Measurements from ENCODE around the gene OSTN.

The OSTN gene

DNA sequence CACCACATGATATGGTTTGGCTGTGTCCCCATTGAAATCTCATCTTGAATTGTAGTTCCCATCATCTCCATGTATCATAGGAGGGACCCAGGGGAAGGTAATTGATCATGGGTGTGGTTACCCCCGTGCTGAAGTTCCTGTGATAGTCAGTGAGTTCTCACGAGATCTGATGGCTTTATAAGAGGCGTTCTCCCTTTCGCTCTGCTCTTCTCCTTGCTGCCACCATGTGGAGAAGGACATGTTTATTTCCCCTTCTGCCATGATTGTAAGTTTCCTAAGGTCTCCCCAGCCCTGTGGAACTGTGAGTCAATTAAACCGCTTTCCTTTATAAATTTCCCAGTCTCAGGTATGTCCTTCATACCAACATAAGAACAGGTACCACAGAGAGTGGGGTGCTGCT lies 21.9 kb downstream of the OSTN start:
- no peaks in the 10 kb centered on the region for H3K27me3 ChIP-seq (replicated peaks; ENCODE audit: control insufficient read depth, insufficient read depth, low read length, poor library complexity, severe bottlenecking)
- no peaks in the 10 kb centered on the region for H3K36me3 ChIP-seq (ENCODE audit: control insufficient read depth, insufficient read depth, low read length)
- no peak overlapping the region for H3K4me3 ChIP-seq (ENCODE audit: insufficient read depth, low read depth, low read length, poor library complexity, severe bottlenecking)
- H3K4me1 ChIP-seq (ENCODE audit: control insufficient read depth, insufficient read depth, low read length, poor library complexity, severe bottlenecking): no peaks in the 10 kb centered on the region
- no peak for DNase-seq
- no peaks in the 10 kb centered on the region for H3K9me3 ChIP-seq (ENCODE audit: control insufficient read depth, low read length)
- H3K27ac ChIP-seq (ENCODE audit: insufficient read depth, low read length, poor library complexity, severe bottlenecking): no peak overlapping the region

DNA sequence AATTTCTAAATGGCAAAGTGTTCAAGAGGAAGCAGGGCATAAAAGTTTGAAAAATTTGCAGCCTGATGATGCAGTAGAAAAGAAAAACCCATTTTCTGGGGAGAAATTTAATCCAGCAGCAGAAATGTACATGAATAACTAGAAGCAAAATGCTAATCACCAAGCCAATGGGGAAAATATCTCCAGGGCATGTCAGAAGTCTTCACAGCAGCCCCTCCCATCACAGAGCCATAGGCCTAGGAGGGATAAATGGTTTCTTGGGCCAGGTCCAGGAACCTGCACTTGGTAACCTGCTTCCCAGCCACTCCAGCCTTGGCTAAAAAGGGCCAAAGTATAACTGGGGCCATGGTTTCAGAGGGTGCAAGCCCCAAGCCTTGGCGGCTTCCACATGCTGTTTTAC lies 22.6 kb downstream of the OSTN start:
- DNase-seq: no peak
- no peak overlapping the region for H3K4me3 ChIP-seq (ENCODE audit: insufficient read depth, low read depth, low read length, poor library complexity, severe bottlenecking)
- no peaks in the 10 kb centered on the region for H3K4me1 ChIP-seq (ENCODE audit: control insufficient read depth, insufficient read depth, low read length, poor library complexity, severe bottlenecking)
- H3K9me3 ChIP-seq (ENCODE audit: control insufficient read depth, low read length): no peaks in the 10 kb centered on the region
- H3K36me3 ChIP-seq (ENCODE audit: control insufficient read depth, insufficient read depth, low read length): no peaks in the 10 kb centered on the region
- no peaks in the 10 kb centered on the region for H3K27me3 ChIP-seq (replicated peaks; ENCODE audit: control insufficient read depth, insufficient read depth, low read length, poor library complexity, severe bottlenecking)
- H3K27ac ChIP-seq (ENCODE audit: insufficient read depth, low read length, poor library complexity, severe bottlenecking): no peak overlapping the region

DNA sequence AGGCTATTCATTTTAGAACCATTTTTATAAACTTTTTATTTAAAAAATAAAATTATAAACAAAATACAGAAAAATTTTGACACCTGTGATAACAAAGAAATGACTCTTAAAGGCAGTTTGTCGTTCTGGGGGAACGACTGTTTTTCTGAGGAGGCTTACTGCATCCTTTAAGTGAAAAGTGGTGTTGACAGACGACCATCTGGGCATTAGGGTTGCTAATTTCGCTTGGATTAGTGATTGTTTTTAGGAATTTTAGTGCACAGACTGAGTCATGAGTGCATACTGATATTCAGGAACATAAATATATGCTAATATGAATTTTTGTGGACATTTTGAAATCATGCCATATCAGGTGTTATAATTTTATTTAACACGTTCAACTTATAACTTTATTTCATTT lies 28.5 kb downstream of the OSTN start:
- DNase-seq: no peak
- no peaks in the 10 kb centered on the region for H3K4me1 ChIP-seq (ENCODE audit: control insufficient read depth, insufficient read depth, low read length, poor library complexity, severe bottlenecking)
- H3K27me3 ChIP-seq (replicated peaks; ENCODE audit: control insufficient read depth, insufficient read depth, low read length, poor library complexity, severe bottlenecking): no peaks in the 10 kb centered on the region
- no peaks in the 10 kb centered on the region for H3K9me3 ChIP-seq (ENCODE audit: control insufficient read depth, low read length)
- H3K27ac ChIP-seq (ENCODE audit: insufficient read depth, low read length, poor library complexity, severe bottlenecking): no peak overlapping the region
- no peak overlapping the region for H3K4me3 ChIP-seq (ENCODE audit: insufficient read depth, low read depth, low read length, poor library complexity, severe bottlenecking)
- H3K36me3 ChIP-seq (ENCODE audit: control insufficient read depth, insufficient read depth, low read length): no peaks in the 10 kb centered on the region

DNA sequence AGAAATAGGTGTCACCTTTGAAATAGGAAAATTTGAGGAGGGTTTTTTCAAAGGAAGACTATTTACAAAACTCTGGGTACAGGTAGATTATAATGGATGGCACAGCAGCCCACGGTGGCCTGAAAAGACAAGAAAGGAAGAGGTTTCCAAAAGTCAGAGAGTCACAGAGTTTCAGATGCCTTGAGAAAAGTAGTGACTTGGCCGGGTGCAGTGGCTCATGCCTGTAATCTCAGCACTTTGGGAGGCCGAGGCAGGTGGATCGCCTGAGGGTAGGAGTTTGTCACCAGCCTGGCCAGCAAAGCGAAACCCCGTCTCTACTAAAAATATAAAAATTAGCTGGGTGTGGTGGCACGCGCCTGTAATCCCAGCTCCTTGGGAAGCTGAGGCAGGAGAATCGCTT lies 35.2 kb downstream of the OSTN start:
- no peaks in the 10 kb centered on the region for H3K36me3 ChIP-seq (ENCODE audit: control insufficient read depth, insufficient read depth, low read length)
- no peaks in the 10 kb centered on the region for H3K4me1 ChIP-seq (ENCODE audit: control insufficient read depth, insufficient read depth, low read length, poor library complexity, severe bottlenecking)
- no peak for DNase-seq
- no peak overlapping the region for H3K4me3 ChIP-seq (ENCODE audit: insufficient read depth, low read depth, low read length, poor library complexity, severe bottlenecking)
- H3K27me3 ChIP-seq (replicated peaks; ENCODE audit: control insufficient read depth, insufficient read depth, low read length, poor library complexity, severe bottlenecking): no peaks in the 10 kb centered on the region
- no peaks in the 10 kb centered on the region for H3K9me3 ChIP-seq (ENCODE audit: control insufficient read depth, low read length)
- H3K27ac ChIP-seq (ENCODE audit: insufficient read depth, low read length, poor library complexity, severe bottlenecking): no peak overlapping the region

DNA sequence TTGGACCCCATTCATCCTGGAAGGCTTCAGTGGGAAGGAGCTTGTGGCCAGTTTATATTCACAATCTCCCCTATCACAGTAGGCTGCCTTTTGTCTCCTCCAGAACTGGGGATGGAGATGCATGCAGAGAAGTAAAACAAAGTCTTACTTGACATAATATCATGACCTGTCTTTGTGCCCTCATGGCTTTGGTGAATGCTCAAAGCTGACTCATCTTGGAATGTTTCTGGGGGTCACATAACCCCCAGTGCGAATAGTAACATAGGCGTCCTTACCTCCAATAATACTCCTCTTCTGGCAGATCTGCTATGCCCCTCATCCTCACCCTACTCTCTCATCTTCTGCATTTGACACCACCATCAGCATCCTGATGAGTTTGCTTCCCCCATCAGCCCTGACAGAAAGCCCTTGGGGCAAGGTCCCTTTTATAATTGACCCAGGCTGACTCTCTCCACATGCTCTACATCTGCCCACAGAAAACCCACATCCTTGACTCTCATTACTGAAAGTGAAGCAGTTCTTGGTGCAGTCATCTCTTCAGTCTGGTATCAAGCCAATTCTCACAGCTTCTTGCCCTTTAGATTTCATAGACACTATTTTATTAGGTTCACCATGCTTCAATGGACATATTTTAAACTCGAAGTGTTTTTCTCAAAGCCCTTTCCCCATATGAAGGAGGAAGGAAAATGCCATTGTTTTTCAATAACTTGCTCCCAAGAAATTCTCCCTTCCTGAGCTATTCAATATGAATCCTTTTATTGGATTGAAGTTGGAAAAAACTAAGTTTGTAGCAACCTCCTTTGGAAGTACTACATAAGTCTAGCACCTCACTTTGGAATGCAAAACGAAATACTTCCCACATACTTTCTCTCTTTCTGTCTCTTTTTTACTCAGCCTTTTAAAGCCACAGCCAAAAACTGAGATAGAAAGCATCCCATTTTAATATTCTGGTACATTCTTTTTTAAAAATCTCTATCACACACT lies 36.6 kb downstream of the OSTN start:
- H3K27ac ChIP-seq (ENCODE audit: insufficient read depth, low read length, poor library complexity, severe bottlenecking): no peak overlapping the region
- no peaks in the 10 kb centered on the region for H3K27me3 ChIP-seq (replicated peaks; ENCODE audit: control insufficient read depth, insufficient read depth, low read length, poor library complexity, severe bottlenecking)
- DNase-seq: no peak
- no peaks in the 10 kb centered on the region for H3K4me1 ChIP-seq (ENCODE audit: control insufficient read depth, insufficient read depth, low read length, poor library complexity, severe bottlenecking)
- no peak overlapping the region for H3K4me3 ChIP-seq (ENCODE audit: insufficient read depth, low read depth, low read length, poor library complexity, severe bottlenecking)
- H3K36me3 ChIP-seq (ENCODE audit: control insufficient read depth, insufficient read depth, low read length): no peaks in the 10 kb centered on the region
- H3K9me3 ChIP-seq (ENCODE audit: control insufficient read depth, low read length): no peaks in the 10 kb centered on the region

DNA sequence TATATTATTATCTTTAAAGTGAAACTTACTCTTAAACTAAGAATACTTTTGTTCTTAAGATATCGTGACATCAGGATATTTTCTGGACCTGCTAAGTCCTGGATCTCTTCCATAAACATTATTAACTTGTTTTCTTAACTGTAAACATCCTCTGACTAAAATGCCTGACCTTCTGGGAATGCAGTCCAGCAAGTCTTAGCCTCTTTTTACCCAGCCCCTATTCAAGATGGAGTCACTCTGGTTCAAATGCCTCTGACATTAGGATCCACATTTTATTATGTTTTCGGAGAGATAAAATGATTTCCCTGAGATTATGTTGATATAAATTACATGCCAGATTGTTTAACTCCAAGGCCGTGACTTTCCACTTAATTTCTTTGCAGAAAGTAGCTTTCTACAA lies 37.6 kb downstream of the OSTN start:
- no peaks in the 10 kb centered on the region for H3K9me3 ChIP-seq (ENCODE audit: control insufficient read depth, low read length)
- no peaks in the 10 kb centered on the region for H3K36me3 ChIP-seq (ENCODE audit: control insufficient read depth, insufficient read depth, low read length)
- H3K4me3 ChIP-seq (ENCODE audit: insufficient read depth, low read depth, low read length, poor library complexity, severe bottlenecking): no peak overlapping the region
- DNase-seq: no peak
- no peaks in the 10 kb centered on the region for H3K4me1 ChIP-seq (ENCODE audit: control insufficient read depth, insufficient read depth, low read length, poor library complexity, severe bottlenecking)
- no peaks in the 10 kb centered on the region for H3K27me3 ChIP-seq (replicated peaks; ENCODE audit: control insufficient read depth, insufficient read depth, low read length, poor library complexity, severe bottlenecking)
- H3K27ac ChIP-seq (ENCODE audit: insufficient read depth, low read length, poor library complexity, severe bottlenecking): no peak overlapping the region

DNA sequence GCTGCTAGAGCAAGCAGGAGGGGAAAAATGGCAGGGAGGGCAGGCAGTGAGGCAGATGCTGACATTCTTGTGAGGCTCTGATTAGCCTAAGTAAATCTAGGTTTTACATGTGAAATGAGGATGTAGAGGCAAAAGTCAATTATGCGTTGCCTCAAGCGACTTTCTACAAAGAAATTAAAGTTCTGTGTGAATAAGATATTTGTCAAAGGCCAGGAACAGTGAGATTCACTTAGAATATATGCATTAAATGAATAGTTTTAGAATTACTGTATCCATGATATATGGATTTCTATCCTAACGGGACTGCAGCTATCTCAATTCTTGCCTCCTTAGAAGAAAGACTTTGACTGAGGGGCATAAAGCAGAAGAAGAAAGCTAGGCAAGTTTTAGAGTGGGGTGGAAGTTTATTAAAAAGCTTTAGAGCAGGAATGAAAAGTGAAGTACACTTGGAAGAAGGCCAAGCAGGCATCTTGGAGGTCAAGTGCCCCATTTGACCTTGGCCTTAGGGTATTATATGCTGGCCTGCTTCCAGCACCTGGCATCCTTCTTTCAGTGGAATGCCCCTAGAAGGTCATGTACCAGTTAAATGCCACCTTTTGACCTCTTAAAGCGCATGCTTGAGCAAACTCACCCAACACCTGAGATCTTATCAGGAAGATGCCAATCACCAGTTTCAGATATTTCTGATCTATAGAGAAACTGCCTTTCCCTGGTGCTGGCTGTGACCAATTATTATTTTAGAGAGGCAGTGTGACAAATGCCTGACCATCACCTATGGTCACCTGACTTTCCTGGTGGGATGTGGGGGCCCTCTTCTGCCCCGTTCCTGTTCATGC lies 38.2 kb downstream of the OSTN start:
- no peaks in the 10 kb centered on the region for H3K27me3 ChIP-seq (replicated peaks; ENCODE audit: control insufficient read depth, insufficient read depth, low read length, poor library complexity, severe bottlenecking)
- H3K27ac ChIP-seq (ENCODE audit: insufficient read depth, low read length, poor library complexity, severe bottlenecking): no peak overlapping the region

DNA sequence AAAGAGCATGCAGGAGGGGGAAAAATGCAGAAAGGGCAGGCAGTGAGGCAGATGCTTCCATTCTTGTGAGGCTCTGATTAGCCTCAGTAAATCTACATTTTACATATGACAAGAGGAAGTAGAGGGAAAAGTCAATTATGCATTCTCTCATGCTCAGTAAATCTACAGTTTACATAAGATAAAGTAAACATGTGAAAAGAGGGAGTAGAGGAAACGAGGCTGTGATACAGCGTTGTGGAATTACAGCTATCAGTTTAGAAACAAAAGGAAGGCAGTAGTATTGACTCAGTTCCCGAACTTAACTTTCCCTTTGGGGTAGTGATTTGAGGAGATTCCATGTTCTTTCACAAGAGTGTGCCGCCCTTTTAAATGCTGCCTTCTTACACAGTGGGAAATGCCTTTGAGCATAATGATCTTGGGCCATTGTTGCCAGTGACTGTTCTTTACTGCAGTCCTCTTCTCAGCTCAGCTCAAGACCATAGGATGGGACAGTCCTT lies 39.3 kb downstream of the OSTN start:
- H3K4me3 ChIP-seq (ENCODE audit: insufficient read depth, low read depth, low read length, poor library complexity, severe bottlenecking): no peak overlapping the region
- H3K4me1 ChIP-seq (ENCODE audit: control insufficient read depth, insufficient read depth, low read length, poor library complexity, severe bottlenecking): no peaks in the 10 kb centered on the region
- no peaks in the 10 kb centered on the region for H3K9me3 ChIP-seq (ENCODE audit: control insufficient read depth, low read length)
- H3K27me3 ChIP-seq (replicated peaks; ENCODE audit: control insufficient read depth, insufficient read depth, low read length, poor library complexity, severe bottlenecking): no peaks in the 10 kb centered on the region
- no peak overlapping the region for H3K27ac ChIP-seq (ENCODE audit: insufficient read depth, low read length, poor library complexity, severe bottlenecking)
- no peaks in the 10 kb centered on the region for H3K36me3 ChIP-seq (ENCODE audit: control insufficient read depth, insufficient read depth, low read length)
- DNase-seq: no peak

More for the DNA sequence above, 38.2 kb downstream of the OSTN start:
- no peak for DNase-seq
- Histone ChIP-seq H3K4me1 (ENCODE audit: control insufficient read depth, insufficient read depth, low read length, poor library complexity, severe bottlenecking) (no peaks in the 10 kb centered on the region), H3K36me3 (ENCODE audit: control insufficient read depth, insufficient read depth, low read length) (no peaks in the 10 kb centered on the region), H3K9me3 (ENCODE audit: control insufficient read depth, low read length) (no peaks in the 10 kb centered on the region), H3K4me3 (ENCODE audit: insufficient read depth, low read depth, low read length, poor library complexity, severe bottlenecking) (no peak overlapping the region)

DNA sequence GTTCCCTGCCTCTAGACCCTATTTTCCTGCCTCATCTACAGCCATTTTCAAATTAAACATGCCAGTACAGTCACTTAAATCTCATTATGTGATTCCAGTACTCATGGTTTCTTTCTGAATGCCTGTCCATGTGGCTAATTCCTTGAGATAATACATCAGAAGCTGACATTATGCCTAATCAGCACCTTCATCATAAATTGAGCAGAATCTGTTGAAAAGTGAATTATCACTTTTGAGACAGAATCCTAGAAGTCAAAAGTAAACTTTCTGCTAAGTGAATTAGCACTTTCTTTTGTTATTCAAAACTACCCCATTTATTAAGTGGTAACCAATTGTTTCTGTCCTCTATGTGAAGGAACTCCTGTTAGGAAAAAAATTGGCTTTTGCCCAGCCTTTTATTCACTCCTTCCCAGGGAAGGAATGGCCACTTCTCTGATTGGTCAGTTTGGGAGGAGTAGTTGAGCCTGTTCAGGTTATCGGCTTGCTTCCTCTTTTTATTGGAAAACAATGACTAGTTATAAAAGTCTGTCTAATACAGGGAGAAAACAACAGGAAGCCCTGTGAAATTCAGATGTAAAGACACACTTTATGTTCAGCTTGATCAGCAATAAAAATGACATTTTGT lies 40.5 kb downstream of the OSTN start:
- no peak overlapping the region for H3K4me3 ChIP-seq (ENCODE audit: insufficient read depth, low read depth, low read length, poor library complexity, severe bottlenecking)
- H3K4me1 ChIP-seq (ENCODE audit: control insufficient read depth, insufficient read depth, low read length, poor library complexity, severe bottlenecking): no peaks in the 10 kb centered on the region
- H3K27me3 ChIP-seq (replicated peaks; ENCODE audit: control insufficient read depth, insufficient read depth, low read length, poor library complexity, severe bottlenecking): no peaks in the 10 kb centered on the region
- no peaks in the 10 kb centered on the region for H3K36me3 ChIP-seq (ENCODE audit: control insufficient read depth, insufficient read depth, low read length)
- no peak overlapping the region for H3K27ac ChIP-seq (ENCODE audit: insufficient read depth, low read length, poor library complexity, severe bottlenecking)
- no peak for DNase-seq
- H3K9me3 ChIP-seq (ENCODE audit: control insufficient read depth, low read length): no peaks in the 10 kb centered on the region
